ENCODE measurements around the gene NBPF1.
A peak's percentile ranks its signal among the peaks of the same experiment; 100 is the strongest.
"Not testable (repeated sequence)": the region's sequence is repeated elsewhere in the genome, so short reads cannot be mapped to it uniquely, and the experiment has no call there.

The NBPF1 gene

DNA sequence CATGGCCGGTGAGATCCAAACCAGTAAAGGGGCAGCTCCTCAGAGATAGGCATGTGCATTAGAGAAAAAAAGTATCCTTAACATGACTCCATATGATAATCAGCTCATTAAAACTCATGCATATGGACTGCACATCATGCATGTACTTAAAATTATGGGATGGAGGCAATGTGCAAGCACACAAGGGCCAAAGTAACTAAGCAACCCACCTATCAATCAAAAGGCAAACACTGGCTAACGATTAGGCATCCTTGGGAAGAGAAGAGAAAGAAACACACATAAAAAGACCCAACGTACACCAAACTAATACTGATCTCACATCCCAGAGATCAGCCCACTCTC is 94.5 kb downstream of the NBPF1 start:
- not testable (repeated sequence) for DNase-seq (ENCODE audit: low read depth in 2 of 2, low spot score in 1 of 2)

GRCh38 chr1:16516694-16517410 is 96.5 kb downstream of the NBPF1 start:
- not testable (repeated sequence) for DNase-seq (ENCODE audit: low read depth in 2 of 2, low spot score in 1 of 2)

DNA sequence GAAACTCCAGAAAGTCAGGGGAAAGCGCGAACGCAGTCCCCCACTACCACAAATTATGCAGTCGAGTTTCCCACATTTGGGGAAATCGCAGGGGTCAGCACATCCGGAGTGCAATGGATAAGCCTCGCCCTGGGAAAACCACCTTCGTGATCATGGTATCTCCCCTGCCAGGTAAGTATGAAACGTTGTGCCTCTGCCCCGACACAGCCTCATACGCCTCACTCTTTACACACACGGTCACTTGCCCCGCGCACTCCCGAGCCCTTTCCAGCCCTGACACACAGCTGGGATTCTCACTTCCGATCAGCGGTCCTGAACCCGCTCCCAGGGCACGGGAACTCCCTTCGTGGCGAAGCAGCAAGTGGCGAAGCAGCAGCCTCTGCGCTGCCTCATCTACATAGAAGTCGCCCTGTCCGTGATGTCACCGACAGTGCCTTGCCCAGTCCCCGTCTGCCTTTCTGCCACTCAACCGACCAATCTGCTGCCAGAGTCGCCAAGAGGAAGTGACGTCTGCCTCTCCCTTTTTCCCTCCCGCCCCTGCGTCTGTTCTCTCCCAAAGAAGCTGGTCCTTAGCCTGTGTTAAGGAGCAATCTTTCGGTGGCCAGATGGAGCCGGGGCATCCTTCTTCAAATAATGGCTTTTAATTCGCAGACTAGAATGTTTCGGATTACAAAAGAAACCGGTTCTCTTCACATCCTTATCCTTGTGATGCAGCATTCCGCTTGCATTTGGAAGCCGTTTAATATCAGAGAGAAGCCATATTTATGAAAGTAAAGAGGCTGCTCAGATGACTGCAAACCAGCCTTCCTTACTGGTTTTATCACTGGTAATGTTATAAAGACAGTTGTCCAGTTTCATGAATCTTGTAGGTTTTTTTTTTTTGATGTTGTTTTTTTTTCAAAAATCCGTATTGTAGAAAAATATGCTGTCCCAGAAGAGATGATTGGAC is 99.0 kb downstream of the NBPF1 start, which contains the start of gene RNU1-1:
Gene RNU1-1 (minus strand): TSS at position 179 of the 949 bp plus-strand sequence.
- peak; percentile 45 to 56 for DNase-seq (ENCODE audit: low read depth in 2 of 2, low spot score in 1 of 2)

GRCh38 chr1:16513412-16514106 is 99.8 kb downstream of the NBPF1 start:
- not testable (repeated sequence) for DNase-seq (ENCODE audit: low read depth in 2 of 2, low spot score in 1 of 2)

DNA sequence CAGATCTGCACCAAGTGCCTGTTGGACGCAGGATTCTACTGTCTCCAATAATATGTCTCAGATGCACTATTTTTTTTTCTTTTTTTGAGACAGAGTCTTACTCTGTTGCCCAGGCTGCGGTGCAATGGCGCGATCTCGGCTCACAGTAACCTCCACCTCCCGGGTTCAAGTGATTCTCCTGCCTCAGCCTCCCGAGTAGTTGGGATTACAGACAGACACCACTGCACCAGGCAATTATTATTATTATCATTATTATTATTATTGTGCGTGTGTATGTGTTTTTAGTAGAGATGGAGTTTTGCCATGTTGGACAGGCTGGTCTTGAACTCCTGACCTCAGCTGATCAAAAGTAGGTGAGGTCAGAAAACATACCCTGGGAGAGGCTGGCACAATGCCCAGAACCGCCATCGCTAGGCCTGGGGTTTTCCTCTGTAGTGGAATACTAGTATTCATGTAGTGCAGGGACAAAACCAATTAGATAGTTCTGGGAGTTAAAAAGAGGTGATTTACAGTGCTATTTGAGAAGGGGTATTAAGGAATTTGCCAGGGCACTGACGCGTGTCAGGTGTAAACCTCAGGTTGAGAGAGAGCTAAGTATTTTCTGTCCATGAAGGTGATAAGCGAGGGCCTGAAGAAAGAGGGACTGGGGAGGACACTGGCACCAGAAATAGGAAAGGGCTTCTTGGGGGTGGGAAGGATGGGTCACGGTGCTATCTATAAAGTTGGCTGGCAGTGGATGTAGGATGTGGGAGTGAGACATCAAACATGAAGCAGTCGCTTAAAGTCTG is 100.5 kb downstream of the NBPF1 start:
- not testable (repeated sequence) for DNase-seq (ENCODE audit: low read depth in 2 of 2, low spot score in 1 of 2)
